HS-27A (cell line): ENCODE data around the gene CMTM2.

Source experiments
- DNase-seq: peaks from one replicate; pipeline ENCODE4 v3.0.0-alpha.2; 2012; ENCODE audit warnings: low read depth, missing footprints

CMTM2 gene, protein sequence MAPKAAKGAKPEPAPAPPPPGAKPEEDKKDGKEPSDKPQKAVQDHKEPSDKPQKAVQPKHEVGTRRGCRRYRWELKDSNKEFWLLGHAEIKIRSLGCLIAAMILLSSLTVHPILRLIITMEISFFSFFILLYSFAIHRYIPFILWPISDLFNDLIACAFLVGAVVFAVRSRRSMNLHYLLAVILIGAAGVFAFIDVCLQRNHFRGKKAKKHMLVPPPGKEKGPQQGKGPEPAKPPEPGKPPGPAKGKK

DNA sequence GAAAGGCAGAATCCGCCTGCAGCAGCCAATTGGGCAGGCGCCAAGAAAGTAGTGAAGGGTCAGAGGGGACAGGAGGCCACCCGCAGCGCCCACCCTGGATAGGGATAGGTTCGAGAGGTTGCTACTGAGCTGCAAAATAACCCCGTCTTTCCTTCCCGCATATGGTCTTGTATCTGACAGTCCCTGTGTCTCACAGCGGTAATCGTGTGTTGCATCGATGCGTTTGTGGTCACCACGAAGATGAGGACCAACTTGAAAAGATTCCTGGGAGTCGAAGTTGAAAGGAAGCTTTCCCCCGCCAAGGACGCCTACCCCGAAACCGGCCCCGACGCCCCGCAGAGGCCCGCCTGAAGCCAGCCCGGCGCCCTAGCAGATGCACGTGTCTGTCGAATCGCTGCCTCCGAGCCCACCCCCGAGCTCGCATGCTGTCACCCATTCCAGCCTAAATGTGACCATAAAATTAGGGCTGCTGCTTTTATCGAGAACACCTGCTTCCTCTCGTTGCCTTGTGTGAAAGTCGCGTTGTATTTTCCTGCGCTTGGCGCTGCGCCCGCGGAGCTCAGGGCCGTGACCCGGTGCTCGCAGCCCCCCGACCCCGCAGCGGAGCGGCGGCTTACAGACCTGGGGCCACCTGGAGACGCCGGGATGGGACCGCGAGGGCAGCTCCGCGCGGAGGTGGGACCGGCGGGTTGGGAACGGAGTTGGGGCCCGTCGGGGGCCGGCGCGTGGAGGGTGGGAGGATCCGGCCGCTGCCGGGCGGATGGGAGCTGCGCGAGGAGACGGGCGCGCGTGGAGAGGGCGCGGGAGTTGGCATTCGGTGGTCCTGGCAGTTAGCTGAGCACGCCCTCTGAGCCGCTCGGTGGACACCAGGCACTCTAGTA, at the start of gene CMTM2:
Gene CMTM2, plus strand, starts transcription at position 813 of the 881 bp plus-strand sequence. CDS start 145 bp downstream, outside the sequence.
- DNase-seq: no peak

DNA sequence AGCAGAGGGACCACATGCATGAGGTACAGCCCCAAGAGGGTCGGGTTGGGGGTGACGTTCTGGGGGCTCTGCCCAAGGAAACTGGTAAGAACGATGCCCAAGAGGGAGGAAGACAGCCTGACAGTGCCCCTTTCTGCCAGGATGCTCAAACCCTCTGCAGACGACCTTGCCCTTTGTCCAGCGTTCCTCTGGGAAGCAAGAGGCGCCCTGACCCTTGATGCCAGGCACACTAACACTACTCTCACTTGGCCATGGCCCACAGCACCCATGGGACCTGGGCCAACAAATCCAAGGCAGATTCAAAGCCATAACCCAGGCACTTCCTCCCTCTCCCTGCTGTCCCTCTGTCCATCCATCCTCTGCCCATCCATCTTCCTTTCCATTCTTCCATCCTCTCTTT, 49.8 kb upstream of the CMTM2 start:
- no peak for DNase-seq

DNA sequence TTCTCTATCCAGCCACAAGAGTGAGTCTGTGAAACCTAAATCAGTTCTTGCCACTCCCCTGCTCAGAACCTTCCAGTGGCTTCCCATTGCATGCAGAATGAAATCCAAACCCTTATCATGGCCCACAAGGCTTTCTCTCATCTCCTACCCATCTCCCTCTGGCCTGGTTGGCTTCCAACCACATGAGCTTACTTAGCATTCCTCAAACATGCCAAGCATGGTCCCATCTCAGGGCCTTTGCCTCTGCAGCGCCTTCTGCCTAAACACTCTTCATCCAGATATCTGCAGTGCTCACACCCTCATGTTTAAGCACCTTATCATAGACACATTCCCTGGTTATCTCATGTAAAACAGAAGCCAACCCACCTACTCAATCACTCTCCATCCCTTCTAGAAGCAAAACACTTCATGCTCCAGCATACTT, 44.9 kb upstream of the CMTM2 start:
- no peak for DNase-seq

DNA sequence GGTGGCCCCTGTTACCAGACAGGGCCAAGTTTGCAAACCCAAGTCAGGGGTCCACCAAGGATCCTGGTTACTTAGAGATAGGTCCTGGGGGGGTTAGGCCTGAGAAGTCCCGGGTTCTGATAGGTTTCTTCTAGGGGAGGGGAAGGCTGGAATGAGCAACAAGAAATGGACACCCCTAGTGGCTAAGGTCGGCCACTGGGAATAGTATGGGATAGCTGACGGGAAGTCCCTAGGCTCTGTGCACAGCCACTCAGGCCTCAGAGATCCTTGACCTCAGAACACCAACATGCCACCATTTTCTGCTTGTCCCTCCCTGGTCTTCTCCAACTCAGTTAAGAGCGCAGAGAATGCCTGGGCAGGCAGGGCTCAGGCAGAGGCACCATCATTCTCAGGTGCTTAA, 42.7 kb upstream of the CMTM2 start:
- DNase-seq: no peak

DNA sequence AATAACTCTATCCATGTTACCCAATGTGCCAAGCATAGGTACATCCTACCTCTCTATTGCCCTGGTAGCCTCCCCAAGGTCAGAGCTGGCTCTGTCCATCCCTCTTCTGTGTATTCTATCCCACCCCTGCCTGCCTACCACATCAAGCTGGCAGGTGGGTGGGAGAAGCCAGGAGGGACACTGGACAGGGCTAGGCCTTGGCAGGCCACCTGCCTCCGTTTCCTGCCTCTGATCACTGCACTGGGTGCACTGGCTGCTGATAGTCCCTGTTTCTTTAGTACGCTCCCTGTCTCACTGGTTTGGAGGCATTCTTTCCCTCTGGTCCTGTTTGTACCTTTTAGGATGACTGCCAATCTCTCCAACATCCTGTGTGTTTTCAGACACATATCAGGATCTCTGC, 42.0 kb upstream of the CMTM2 start:
- DNase-seq: no peak

DNA sequence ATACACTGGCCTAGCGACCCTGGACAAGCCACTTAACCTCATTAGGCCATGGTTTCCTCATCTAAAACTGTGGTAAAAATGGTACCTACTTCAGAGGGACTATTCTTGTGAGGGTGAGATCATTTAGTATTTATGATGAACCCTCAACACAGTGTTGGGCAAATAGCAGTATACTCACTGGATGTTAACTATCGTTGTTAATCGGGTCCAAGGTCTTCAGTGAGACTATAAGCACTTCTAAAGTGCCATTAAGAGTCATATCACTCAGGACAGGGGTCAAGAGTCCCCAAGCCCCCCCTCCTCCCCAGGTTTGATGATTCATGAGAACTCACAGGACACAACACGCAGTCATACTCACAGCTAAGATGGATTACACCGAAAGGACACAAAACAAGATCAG, 40.4 kb upstream of the CMTM2 start:
- DNase-seq: no peak

DNA sequence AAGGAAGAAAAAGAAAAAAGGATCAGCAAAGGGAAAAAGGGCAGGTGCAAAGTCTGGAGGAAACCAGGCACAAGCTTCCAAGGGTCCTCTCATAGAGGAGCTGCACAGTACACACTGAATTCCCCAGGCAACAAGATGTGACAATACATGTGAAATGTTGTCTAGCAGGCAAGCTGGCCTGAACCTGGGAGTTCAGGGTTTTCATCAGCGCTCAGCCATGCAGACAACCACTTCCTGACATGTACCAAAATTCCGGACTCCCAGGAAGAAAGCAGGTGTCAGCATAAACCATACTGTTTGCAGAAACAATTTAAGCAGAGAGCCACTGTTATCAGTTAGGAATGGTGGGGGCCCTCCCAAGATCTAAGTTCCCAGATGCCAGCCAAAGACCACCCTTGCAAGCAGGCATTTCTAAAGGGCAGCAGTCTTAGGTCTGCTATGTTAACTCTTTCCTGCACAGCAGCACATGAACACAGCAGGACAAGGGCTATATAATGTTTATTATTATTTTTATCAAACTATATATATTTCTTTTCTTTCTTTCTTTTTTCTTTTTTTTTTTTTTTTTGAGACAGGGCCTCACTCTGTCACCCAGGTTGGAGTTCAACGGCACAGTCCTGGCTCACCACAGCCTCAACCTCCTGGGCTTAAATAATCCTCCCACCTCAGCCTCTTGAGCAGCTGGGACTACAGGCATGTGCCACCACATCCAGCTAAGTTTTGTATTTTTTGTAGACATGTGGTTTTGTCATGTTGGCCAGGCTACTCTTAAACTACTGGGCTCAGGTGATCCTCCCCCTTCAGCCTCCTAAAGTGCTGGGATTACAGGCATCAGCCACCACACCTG, 39.4 kb upstream of the CMTM2 start:
- DNase-seq: no peak

DNA sequence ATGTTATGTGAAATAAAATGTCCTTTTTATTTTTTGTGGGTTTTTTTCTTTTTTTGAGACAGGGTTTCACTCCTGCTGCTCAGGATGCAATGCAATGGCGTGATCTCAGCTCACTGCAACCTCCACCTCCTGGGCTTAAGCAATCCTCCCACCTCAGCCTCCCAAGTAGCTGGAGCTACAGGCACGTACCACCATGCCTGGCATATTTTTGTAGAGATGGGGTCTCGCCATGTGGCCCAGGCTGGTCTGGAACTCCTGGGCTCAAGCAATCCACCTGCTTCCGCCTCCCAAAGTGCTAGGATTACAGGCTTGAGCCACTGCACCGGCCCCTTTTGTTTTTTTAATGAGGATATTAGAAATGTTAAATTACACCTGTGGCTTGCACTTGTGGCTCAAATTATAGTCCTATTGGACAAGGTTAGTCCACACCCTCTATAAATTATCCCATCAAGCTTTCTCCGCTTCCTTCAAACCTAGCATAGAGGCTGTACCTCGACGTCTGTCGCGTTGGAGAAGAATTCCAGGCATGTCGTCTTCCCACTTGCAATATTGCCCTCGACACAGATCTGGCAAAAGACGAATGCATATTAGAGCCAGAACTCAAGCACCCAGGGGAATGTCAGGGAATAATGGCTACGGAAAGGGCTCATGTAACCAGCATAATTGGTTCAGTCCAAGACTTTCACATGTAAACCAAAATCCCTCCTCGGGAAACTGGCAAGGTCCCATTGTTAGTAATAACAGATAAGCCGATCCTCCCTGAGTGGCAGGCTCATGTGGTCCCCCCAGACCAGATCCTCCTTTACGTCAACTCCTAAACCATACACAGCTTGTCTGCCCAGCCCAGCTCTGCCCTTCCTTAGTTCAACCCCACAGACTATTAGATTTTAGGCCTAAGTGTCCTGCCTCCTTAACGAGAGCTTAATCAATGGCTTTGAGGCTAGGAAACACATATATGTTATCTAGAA, 37.6 kb upstream of the CMTM2 start:
- DNase-seq: no peak

DNA sequence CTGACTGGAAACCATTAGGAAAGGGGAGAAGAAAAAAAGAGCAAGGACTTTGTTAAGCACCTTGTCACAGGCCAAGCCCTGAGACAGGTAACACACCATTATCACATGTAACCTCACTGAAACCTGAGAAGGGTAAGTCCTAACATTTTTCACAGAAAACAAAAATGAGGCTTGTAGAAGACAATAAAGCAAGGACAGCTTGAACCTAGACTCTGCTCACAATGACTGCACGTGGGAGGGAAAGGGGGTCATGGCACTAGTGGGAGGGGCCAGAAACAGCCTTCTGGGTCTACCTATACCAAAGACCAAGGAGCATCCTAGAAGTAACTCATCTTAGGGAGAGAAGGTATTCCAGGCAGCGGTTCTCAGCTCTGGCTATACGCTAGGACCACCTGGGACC, 36.9 kb upstream of the CMTM2 start:
- no peak for DNase-seq

DNA sequence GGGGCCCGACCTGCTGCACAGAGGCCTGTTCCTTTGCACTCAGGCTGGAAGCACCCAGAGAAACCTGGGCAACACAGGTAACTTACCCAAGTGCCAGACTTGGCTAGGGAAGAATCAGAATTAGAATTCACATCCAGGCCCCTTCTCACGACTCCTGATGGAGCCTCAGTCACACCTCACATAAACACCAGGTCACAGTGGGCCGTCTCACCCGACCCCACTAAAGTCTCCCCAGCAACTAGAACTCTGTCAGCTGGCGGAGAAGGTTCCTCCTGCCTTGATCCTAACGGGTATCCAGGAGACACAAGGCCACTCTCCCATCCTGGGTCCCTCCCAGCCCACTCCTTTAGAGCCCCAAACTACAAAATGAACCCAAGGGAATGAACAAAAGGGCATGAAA, 35.7 kb upstream of the CMTM2 start:
- no peak for DNase-seq

DNA sequence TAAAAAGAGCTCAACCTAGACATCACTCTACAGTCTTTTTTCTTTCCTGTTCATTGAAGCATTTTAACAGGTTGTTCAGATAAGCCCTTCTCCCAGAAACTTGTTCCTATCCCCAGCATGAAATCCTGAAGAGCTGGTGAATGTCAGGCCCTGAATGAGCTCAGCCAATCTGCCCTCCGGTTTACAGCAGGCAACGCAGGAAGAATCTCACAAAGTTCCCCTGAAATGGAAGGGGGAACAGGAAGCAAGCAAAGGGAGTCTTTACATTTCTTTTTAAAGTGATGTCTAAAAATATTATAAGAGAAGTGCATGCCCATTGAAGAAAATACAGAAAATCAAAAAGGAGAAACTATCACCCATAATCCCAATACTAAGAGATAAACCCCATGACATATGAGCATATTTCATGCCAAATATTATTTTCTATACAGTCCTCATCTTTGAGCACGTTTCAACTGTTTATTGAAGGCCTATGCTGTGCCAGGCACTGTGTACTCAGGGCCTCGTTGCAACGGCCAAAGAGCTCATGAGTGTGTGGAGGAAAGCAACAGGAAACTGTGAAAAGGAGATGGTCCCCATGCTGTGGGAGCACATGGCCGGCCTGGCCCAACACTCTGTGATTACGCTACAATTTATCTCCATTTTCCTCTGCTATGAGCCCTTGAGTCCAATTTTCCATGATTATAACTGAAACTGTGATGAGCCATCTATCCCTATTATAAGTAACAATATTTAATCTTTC, 35.1 kb upstream of the CMTM2 start:
- no peak for DNase-seq

DNA sequence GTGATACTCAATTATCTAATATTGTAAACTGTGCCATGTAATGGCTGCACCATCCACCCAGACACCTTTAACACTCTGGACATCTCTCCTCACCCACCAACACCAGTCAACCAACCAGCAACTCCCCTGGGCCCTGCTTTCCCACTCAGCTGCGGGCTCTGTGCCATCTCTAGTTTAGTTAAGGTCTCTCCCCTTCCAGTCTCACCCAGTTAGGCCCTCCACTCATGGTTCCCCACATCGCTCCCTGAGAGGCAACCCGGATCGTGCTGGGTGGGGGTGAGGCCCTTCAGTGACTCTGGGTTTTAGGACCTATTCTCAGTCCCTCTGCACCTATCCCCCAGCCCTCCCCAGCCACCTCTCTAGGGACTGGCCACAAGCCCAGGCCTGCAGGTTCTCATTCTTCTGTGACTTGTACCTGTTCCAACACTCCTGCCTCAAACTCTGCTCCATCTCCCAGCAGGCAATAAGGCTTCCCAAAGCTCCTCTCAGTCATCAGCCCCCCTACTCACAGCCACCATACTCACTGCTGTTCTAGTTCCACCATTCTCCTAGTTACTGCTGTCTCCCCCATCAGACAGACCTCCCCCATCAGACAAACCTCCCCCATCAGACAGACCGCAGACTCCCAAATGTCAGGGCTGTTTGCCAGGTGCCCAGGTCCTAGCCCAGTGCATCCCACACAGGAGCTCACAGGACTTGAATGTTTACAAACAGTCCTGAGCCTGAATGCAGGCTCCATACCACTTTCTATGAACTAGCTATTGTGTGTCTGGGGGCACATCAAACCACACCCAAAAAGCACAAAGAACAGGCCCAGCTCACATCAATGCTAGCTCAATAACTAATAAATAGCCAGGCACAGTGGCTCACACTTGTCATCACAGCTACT, 31.9 kb upstream of the CMTM2 start:
- DNase-seq: no peak

DNA sequence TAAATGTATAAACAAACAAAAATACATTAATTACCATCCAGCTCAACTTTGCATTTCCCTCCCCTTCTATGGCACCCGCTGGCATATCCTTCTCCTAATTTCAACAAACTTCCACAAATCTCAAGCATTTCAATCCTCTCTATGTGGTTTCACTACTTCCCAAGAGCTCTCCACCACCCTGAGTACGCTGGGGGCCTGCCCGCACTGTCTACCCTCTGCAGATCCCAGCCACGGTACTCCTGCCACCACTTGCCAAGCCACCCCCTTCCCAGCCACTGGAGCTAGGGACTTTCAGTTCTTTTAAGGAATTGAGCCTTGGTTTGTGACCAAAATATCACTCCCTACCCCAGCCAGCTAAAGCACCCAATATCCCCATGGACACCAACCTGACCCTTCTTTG, 31.2 kb upstream of the CMTM2 start:
- no peak for DNase-seq

DNA sequence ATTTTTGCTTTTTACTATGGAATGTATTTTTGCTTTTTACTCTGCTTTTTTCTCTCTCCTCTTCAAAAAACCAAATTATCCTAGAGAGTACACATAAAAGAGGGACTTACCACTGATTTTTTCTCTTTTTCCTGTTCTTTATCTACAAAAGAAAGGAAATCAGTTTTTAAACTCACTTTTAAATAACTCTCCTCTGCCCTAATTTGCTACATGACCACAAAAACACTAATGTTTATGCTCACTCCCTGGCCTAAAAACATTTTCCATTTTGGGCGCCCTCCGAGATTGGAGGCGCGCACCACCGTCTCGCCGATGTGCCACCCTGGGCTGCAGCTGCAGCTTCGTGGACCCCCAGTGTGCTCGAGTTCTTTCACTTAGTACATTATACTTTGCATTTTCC, 30.4 kb upstream of the CMTM2 start:
- DNase-seq: no peak

DNA sequence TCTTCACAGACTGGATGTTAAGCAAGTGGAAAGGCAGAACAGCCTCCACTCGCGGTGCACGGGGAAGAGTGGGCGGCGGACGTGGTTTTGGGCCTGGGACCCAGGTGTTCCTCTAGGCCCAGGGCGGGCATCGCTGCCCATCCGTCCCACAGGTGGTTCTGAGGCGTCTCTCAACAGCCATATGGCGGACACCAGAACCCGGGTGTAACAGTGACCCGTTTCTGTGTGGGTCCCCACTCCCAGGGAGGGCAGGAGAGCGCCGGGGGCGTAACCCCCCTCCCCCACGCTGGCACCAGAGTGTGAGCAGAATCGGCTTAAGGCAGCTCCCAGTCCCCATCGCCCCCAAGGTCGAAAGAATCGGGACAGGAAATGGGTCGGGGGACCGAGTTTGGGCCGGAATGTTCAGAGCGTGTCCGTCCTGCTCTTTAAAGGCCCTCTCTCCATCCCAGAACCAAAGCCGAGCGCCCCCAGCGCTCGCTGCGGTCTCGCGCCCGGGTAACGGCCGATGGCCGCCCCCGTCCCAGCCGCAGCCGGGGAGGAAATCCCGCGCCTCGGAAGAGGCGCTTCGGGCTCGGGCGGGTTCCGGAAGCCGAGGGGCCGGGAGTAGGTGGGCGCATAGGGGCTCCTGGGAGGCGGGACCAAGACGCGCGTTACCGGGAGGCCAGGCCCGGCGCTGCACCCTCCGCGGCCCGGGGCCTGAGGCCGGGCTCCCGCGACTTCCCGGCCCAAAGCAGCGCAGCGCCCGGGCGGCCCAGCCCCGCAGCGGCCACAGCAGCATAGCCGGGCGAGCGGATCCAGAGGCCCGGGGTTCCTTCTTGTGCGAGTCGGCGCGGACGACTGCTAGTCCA, 29.8 kb upstream of the CMTM2 start, which contains the start of gene TK2:
Gene TK2, minus strand, starts transcription at position 839 of the 848 bp plus-strand sequence. Its CDS starts 61 bp downstream, at position 778.
- no peak for DNase-seq

DNA sequence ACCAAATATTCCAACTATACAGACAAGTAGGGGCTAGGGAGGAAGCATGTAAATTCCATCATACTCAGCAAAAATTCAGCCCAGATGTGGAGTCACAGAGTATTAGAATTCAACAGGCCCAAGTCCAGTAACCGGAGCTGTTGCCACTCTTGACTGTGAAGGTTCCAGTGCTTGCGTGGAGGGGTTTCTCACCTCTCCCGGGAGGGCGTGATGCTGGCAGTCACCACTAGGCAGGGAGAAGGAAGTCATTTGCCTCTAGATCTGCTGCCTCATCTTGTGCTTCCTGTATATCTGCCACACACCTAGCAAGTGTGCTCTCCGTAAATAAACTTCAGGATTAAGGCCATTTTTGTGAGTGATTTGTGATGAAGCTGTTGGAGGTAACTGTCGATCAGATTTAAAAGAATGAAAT, 27.9 kb upstream of the CMTM2 start:
- DNase-seq: no peak

DNA sequence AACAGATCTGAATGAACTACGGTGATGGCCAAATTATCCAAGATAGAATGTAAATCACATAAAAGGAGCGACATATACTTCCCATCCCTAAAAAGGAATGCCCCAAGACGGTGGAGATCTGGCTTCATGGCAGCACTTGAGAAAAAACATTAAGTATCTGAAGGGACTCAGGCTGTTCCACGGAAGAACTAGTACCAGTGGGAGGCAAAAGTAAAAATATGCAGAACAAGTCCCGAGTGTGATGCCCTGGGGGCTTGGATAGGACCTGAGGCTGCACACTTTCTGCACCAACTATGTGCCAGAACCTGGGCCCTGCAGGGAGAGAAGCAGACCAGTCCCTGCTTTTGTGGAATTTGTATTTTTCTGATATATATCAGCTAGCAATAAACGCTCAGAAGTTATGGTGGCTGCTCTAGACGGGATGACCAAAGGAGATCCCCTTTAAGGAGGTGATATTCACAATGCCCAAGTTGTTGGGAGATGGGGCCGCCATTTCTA, 27.4 kb upstream of the CMTM2 start:
- no peak for DNase-seq
